ENCODE results near the gene HEPN1.
A peak's percentile ranks its signal among the peaks of the same experiment; 100 is the strongest.

The HEPN1 gene

DNA sequence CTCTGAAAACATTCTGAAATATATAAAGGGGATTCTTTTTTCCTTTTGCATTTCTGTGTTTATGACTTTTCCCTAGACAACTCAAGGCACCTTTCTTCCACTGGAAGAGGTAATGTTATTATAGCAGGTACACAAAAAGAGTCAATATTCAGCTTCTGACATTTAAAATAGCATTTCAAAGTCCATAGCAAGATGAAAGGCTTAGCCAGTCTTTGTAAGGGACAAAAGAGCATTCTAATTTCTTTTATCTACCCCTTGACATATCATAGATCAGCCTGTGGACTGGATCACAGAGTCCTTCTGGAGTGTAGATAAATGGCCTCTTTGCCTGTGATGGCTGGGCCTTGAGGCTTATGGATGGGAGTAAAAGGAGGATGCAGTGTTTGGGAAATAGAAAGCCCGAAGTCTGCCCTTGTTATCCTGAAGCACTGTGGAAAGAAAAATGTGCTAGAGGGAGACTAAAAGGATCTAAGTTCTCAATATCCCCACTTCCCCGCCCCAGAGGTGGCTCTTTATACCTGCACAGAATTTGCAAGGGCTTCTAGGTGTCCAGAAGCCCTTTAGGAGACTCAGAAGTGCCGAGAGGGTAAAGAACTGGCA lies 18.4 kb downstream of the HEPN1 start:
- H3K27me3 Mint-ChIP-seq, result no peaks in the 10 kb centered on the region
- no peak overlapping the region for H3K27ac Mint-ChIP-seq
- no peaks in the 10 kb centered on the region for H3K9me3 Mint-ChIP-seq (ENCODE audit: low read depth)
- H3K4me3 Mint-ChIP-seq, result no peak overlapping the region
- no peaks in the 10 kb centered on the region for H3K36me3 Mint-ChIP-seq
- H3K4me1 Mint-ChIP-seq (ENCODE audit: low read depth), result peaks cover 4% of the 10 kb centered on the region

- Mint-ChIP-seq H3K4me3 (no peak overlapping the region), H3K4me1 (ENCODE audit: low read depth) (peaks cover 12% of the 10 kb centered on the region), H3K27me3 (no peaks in the 10 kb centered on the region), H3K36me3 (no peaks in the 10 kb centered on the region), H3K27ac (no peak overlapping the region), H3K9me3 (ENCODE audit: low read depth) (no peaks in the 10 kb centered on the region)
These were observed 19.2 kb downstream of the HEPN1 start for GRCh38 chr11:124938206-124938765.

- H3K27ac Mint-ChIP-seq, result no peak overlapping the region
- H3K36me3 Mint-ChIP-seq, result no peaks in the 10 kb centered on the region
- H3K4me1 Mint-ChIP-seq (ENCODE audit: low read depth), result peaks cover 19% of the 10 kb centered on the region
- no peak overlapping the region for H3K4me3 Mint-ChIP-seq
- H3K9me3 Mint-ChIP-seq (ENCODE audit: low read depth), result no peaks in the 10 kb centered on the region
- H3K27me3 Mint-ChIP-seq, result no peaks in the 10 kb centered on the region
These were observed 19.9 kb downstream of the HEPN1 start for GRCh38 chr11:124938970-124939369.

- Mint-ChIP-seq H3K9me3 (ENCODE audit: low read depth) (no peaks in the 10 kb centered on the region), H3K36me3 (no peaks in the 10 kb centered on the region), H3K4me3 (no peak overlapping the region), H3K4me1 (ENCODE audit: low read depth) (peaks cover 27% of the 10 kb centered on the region), H3K27ac (no peak overlapping the region), H3K27me3 (no peaks in the 10 kb centered on the region)
These were observed 22.7 kb downstream of the HEPN1 start for GRCh38 chr11:124941703-124942102.

- peak overlapping the region; percentile 66 for H3K27ac Mint-ChIP-seq
- H3K4me1 Mint-ChIP-seq (ENCODE audit: low read depth), result peaks cover 27% of the 10 kb centered on the region
- no peak overlapping the region for H3K4me3 Mint-ChIP-seq
- no peaks in the 10 kb centered on the region for H3K27me3 Mint-ChIP-seq
- H3K36me3 Mint-ChIP-seq, result peaks cover under 1% of the 10 kb centered on the region
- H3K9me3 Mint-ChIP-seq (ENCODE audit: low read depth), result no peaks in the 10 kb centered on the region
These were observed 23.6 kb downstream of the HEPN1 start for GRCh38 chr11:124942466-124943253.

- Mint-ChIP-seq H3K27me3 (no peaks in the 10 kb centered on the region), H3K9me3 (ENCODE audit: low read depth) (peaks cover under 1% of the 10 kb centered on the region), H3K36me3 (peaks cover 3% of the 10 kb centered on the region), H3K27ac (peak overlapping the region; percentile 54), H3K4me3 (no peak overlapping the region), H3K4me1 (ENCODE audit: low read depth) (peaks cover 27% of the 10 kb centered on the region)
These were observed 24.2 kb downstream of the HEPN1 start for GRCh38 chr11:124943254-124943616.

- peaks cover 4% of the 10 kb centered on the region for H3K36me3 Mint-ChIP-seq
- H3K27me3 Mint-ChIP-seq, result no peaks in the 10 kb centered on the region
- H3K27ac Mint-ChIP-seq, result peak overlapping the region; percentile 72
- H3K9me3 Mint-ChIP-seq (ENCODE audit: low read depth), result peaks cover 6% of the 10 kb centered on the region
- H3K4me3 Mint-ChIP-seq, result no peak overlapping the region
- peaks cover 31% of the 10 kb centered on the region for H3K4me1 Mint-ChIP-seq (ENCODE audit: low read depth)
These were observed 24.7 kb downstream of the HEPN1 start for GRCh38 chr11:124943741-124944140.

DNA sequence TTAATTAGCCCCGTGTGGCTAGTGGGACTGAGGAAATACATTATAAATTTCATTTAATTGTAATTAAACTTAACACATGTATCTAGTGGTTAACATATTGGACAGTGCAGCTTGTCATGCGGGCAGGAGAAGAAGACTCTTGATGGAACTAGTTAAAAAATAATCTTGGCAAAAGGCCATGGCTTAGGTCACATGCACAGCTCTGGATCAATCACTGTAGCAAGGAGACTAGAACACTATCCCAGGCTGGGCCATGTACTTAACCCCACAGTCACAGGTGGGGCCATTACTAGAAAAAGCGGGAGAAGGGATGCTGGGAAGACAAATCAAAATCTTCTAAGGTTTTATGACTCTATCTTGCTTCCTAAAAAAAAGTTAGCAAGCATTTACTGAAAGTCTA lies 25.5 kb downstream of the HEPN1 start:
- no peak overlapping the region for H3K27ac Mint-ChIP-seq
- H3K36me3 Mint-ChIP-seq, result peaks cover 5% of the 10 kb centered on the region

DNA sequence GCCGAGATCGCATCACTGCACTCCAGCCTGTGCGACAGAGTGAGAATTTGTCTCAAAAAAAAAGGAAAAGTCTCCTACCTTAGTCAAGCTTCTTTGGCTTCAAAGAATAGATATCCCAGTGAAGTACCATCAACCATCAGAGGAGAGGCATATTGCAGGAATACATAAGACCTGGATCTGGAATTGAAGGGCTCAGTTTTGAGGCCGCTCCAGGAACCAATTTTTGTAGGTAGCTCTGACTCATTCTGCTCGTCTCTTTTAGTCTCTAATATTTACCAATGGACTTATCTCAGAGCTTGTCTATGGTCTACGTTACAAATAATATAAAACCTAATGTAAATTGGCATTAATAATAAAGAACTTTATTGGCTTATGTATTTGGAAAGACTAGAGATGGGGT lies 26.8 kb downstream of the HEPN1 start:
- no peak overlapping the region for H3K4me3 Mint-ChIP-seq
- H3K4me1 Mint-ChIP-seq (ENCODE audit: low read depth), result peaks cover 32% of the 10 kb centered on the region
- no peaks in the 10 kb centered on the region for H3K27me3 Mint-ChIP-seq
- peaks cover 6% of the 10 kb centered on the region for H3K9me3 Mint-ChIP-seq (ENCODE audit: low read depth)
- peaks cover 5% of the 10 kb centered on the region for H3K36me3 Mint-ChIP-seq
- no peak overlapping the region for H3K27ac Mint-ChIP-seq

More for the DNA sequence above, 25.5 kb downstream of the HEPN1 start:
- Mint-ChIP-seq H3K9me3 (ENCODE audit: low read depth) (peaks cover 6% of the 10 kb centered on the region), H3K27me3 (no peaks in the 10 kb centered on the region), H3K4me3 (no peak overlapping the region), H3K4me1 (ENCODE audit: low read depth) (peaks cover 32% of the 10 kb centered on the region)

- Mint-ChIP-seq H3K4me1 (ENCODE audit: low read depth) (peaks cover 30% of the 10 kb centered on the region), H3K27me3 (no peaks in the 10 kb centered on the region), H3K9me3 (ENCODE audit: low read depth) (peaks cover 6% of the 10 kb centered on the region), H3K4me3 (no peak overlapping the region), H3K36me3 (peaks cover 5% of the 10 kb centered on the region), H3K27ac (no peak overlapping the region)
These were observed 27.7 kb downstream of the HEPN1 start for GRCh38 chr11:124946735-124947141.

- Mint-ChIP-seq H3K36me3 (peaks cover 5% of the 10 kb centered on the region), H3K9me3 (ENCODE audit: low read depth) (peaks cover 6% of the 10 kb centered on the region), H3K27me3 (no peaks in the 10 kb centered on the region), H3K27ac (no peak overlapping the region), H3K4me1 (ENCODE audit: low read depth) (peaks cover 5% of the 10 kb centered on the region), H3K4me3 (no peak overlapping the region)
These were observed 31.7 kb downstream of the HEPN1 start for GRCh38 chr11:124950601-124951330.

DNA sequence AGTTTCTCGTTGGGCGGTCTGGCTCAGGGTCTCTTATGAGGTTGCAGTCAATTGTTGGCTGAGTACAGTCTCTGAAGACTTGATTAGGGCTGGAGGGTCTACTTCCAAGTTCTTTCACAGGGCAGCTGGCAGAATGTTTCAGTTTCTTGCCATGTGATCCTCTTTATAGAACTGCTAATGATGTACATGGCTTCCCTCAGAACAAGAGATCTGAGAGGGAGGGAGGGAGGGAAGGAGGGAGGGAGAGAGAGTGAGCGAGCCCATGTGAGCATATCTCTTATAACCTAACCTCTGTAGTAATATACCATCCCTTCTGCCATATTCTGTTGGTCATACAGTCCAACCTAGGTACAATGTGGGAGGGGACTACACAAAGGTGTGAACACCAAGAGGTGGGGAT lies 32.3 kb downstream of the HEPN1 start:
- Mint-ChIP-seq H3K27ac (no peak overlapping the region), H3K9me3 (ENCODE audit: low read depth) (peaks cover 6% of the 10 kb centered on the region), H3K4me3 (no peak overlapping the region), H3K4me1 (ENCODE audit: low read depth) (peaks cover 5% of the 10 kb centered on the region), H3K36me3 (peaks cover 5% of the 10 kb centered on the region), H3K27me3 (no peaks in the 10 kb centered on the region)

- H3K36me3 Mint-ChIP-seq, result no peaks in the 10 kb centered on the region
- H3K4me1 Mint-ChIP-seq (ENCODE audit: low read depth), result no peaks in the 10 kb centered on the region
These were observed 34.9 kb downstream of the HEPN1 start, which contains the start of gene CCDC15 for GRCh38 chr11:124953753-124954589. TSS of gene CCDC15 (plus strand) at chr11:124954202. CDS start at chr11:124954733, 531 bp downstream.

GRCh38 chr11:124954590-124954955 lies 35.5 kb downstream of the HEPN1 start:
- Mint-ChIP-seq H3K27ac (no peak overlapping the region), H3K9me3 (ENCODE audit: low read depth) (no peaks in the 10 kb centered on the region), H3K4me3 (no peak overlapping the region), H3K27me3 (no peaks in the 10 kb centered on the region), H3K4me1 (ENCODE audit: low read depth) (no peaks in the 10 kb centered on the region), H3K36me3 (no peaks in the 10 kb centered on the region)

More at GRCh38 chr11:124953753-124954589, 34.9 kb downstream of the HEPN1 start, which contains the start of gene CCDC15:
- Mint-ChIP-seq H3K27ac (peak within 1 kb of the TSS; percentile 9), H3K27me3 (no peaks in the 10 kb centered on the region), H3K9me3 (ENCODE audit: low read depth) (no peaks in the 10 kb centered on the region), H3K4me3 (no peak within 1 kb of the TSS)
